ENCODE results near the gene ZNF45. TPM values are rescaled to one million over a fixed set of nuclear protein-coding genes. Genes with fewer than 3 reads are reported as not detected.

ZNF45 gene
- total and polyA plus RNA-seq, 2 of the 4 experiments (the other 2 are of a cell fraction): 7.6 to 18.1 TPM

GRCh38 chr19:43950834-43951645, 16.0 kb upstream of the ZNF45 start, which contains the start of gene ZNF221:
TSS of gene ZNF221 (plus strand) at chr19:43951228. CDS start at chr19:43962727, 11,499 bp downstream.
- peak within 1 kb of the TSS; percentile 68 for H3K4me3 ChIP-seq (ENCODE audit: insufficient read depth, low read depth, low read length)
- H2AK9ac ChIP-seq (replicated peaks; ENCODE audit: low read depth, low read length, poor library complexity): no peak within 1 kb of the TSS
- 0% methylated on average over 12 of the region's 40 CpGs; no CpG with 5 or more reads in 1 of the 2 experiments for WGBS, 2 experiments (ENCODE audit: extremely low coverage in 2 of 2, insufficient read length in 1 of 2)
- no peaks in the 10 kb centered on the region for H4K20me1 ChIP-seq (ENCODE audit: insufficient read depth, low read length)
- no peak within 1 kb of the TSS for H2BK20ac ChIP-seq (ENCODE audit: low read depth, low read length)
- peak within 1 kb of the TSS; percentile 61 for H2BK5ac ChIP-seq (ENCODE audit: low read depth, low read length, poor library complexity, severe bottlenecking)
- peak within 1 kb of the TSS; percentile 92 for H3K9ac ChIP-seq (ENCODE audit: low read depth, low read length)
- ChIA-PET POLR2A (ENCODE audit: unreplicated experiment) (no interaction called here), CTCF (interaction anchor here (0.8 to 1.2 kb wide), 4 partner anchors 16 to 134 kb away, joined by 3 to 7 read pairs (median 4); partner anchors contain the start of genes ZNF230 and ZNF45)
- peak within 1 kb of the TSS; percentile 86 for H3K4ac ChIP-seq (ENCODE audit: low read depth, low read length)
- H3K23ac ChIP-seq (ENCODE audit: low read depth, low read length): peak within 1 kb of the TSS; percentile 82
- peak within 1 kb of the TSS; percentile 81 for H3K27ac ChIP-seq (ENCODE audit: insufficient read depth, low read length)
- ATAC-seq (ENCODE audit: low read depth) (peak; percentile 99), DNase-seq (peak; percentile 99)
- no TSS peak for BruUV-seq (replicated peaks)
- peak within 1 kb of the TSS; percentile 45; the same call in 1 of the 2 replicates for H3K18ac ChIP-seq (ENCODE audit: low read depth, low read length)
- peak within 1 kb of the TSS; percentile 97 for H2AFZ ChIP-seq (replicated peaks; ENCODE audit: low read length, poor library complexity)
- H4K8ac ChIP-seq (ENCODE audit: low read depth in 2 of 2, low read length in 2 of 2): peak within 1 kb of the TSS; percentile 76 to 94
- peak within 1 kb of the TSS; percentile 39 for H4K5ac ChIP-seq (ENCODE audit: low read depth, low read length)
- intact Hi-C loops (cut with micrococcal nuclease) (loop anchor here (1.0 kb wide), 1 partner anchor 16 kb away; the partner anchor contains the start of gene ZNF45), in situ Hi-C loops (cut with MboI; ENCODE audit: low sequenced_read_pairs) (no loop called here), dilution Hi-C loops (cut with HindIII; ENCODE audit: low sequenced_read_pairs, unreplicated experiment) (no loop called here)
- no peaks in the 10 kb centered on the region for H3K4me1 ChIP-seq (ENCODE audit: control insufficient read depth, insufficient read depth, low read length)
- H2BK15ac ChIP-seq (ENCODE audit: low read depth, low read length): 0 out of 3 replicates have a peak within 1 kb of the TSS, but pooled peaks have one; percentile 29
- 0 out of 2 replicates have a peak within 1 kb of the TSS, but pooled peaks have one; percentile 35 for H2AK5ac ChIP-seq (ENCODE audit: low read depth, low read length)
- H3K9me1 ChIP-seq (ENCODE audit: insufficient read depth, low read length): no peaks in the 10 kb centered on the region
- H3K14ac ChIP-seq (replicated peaks; ENCODE audit: low read depth, low read length): peak within 1 kb of the TSS; percentile 97
- no peaks in the 10 kb centered on the region for H3K27me3 ChIP-seq (ENCODE audit: control insufficient read depth, insufficient read depth, low read length)
- H3K79me1 ChIP-seq (ENCODE audit: low read depth in 1 of 2, low read length in 2 of 2): peaks cover 8 to 21% of the 10 kb centered on the region in 2 experiments; a peak in 3 of 4 replicates
- no peaks in the 10 kb centered on the region; the same call in none of the 2 replicates for H3K9me3 ChIP-seq (ENCODE audit: control insufficient read depth, insufficient read depth, low read length)
- H2BK120ac ChIP-seq (ENCODE audit: low read depth, low read length): peak within 1 kb of the TSS; percentile 70; the same call in 1 of the 2 replicates
- H3K56ac ChIP-seq (ENCODE audit: extremely low read depth, insufficient read depth, low read length): peak within 1 kb of the TSS; percentile 96
- peaks cover 4% of the 10 kb centered on the region; the same call in 1 of the 2 replicates for H3K36me3 ChIP-seq (ENCODE audit: control insufficient read depth, insufficient read depth, low read length)
- H3K4me2 ChIP-seq (ENCODE audit: low read depth, low read length): peak within 1 kb of the TSS; percentile 16
- H4K91ac ChIP-seq (ENCODE audit: insufficient read depth, low read depth, low read length): peak within 1 kb of the TSS; percentile 80
- TF ChIP-seq RFX5 (IDR thresholded peaks at IDR 0.05; ENCODE audit: low read depth, low read length) (no peak), RCOR1 (IDR thresholded peaks at IDR 0.05; ENCODE audit: insufficient replicate concordance, low read length) (no peak), MAZ (IDR thresholded peaks at IDR 0.05; ENCODE audit: borderline replicate concordance, low read depth, low read length) (peak; percentile 84), MAFK (IDR thresholded peaks at IDR 0.05; ENCODE audit: low read depth, low read length) (no peak), CEBPB (IDR thresholded peaks at IDR 0.05; ENCODE audit: low read depth, low read length) (peak; percentile 98), SMC3 (IDR thresholded peaks at IDR 0.05; ENCODE audit: low read depth, low read length) (peak; percentile 35), FOS (IDR thresholded peaks at IDR 0.05; ENCODE audit: low read depth, low read length) (no peak), RAD21 (IDR thresholded peaks at IDR 0.05; ENCODE audit: low read length) (peak; percentile 44), POLR2A (IDR thresholded peaks at IDR 0.05; ENCODE audit: low read depth, low read length) (no peak), MXI1 (IDR thresholded peaks at IDR 0.05; ENCODE audit: borderline replicate concordance, low read depth, low read length) (no peak), USF2 (IDR thresholded peaks at IDR 0.05; ENCODE audit: low read depth, low read length) (peak; percentile 64), CHD1 (IDR thresholded peaks at IDR 0.05; ENCODE audit: low read depth, low read length) (no peak), ELK1 (IDR thresholded peaks at IDR 0.05; ENCODE audit: borderline replicate concordance, low read depth, low read length) (0 out of 2 replicates have a peak, but pooled peaks have one; percentile 52), BHLHE40 (IDR thresholded peaks at IDR 0.05; ENCODE audit: low read depth, low read length) (peak; percentile 21; the same call in 1 of the 2 replicates)
